ENCODE measurements around the gene TTLL11.

Gene TTLL11

GRCh38 chr9:122057211-122057610 is 35.9 kb downstream of the TTLL11 start:
- Histone ChIP-seq H3K9ac (ENCODE audit: low read depth, low read length) (no peak overlapping the region), H3K9me3 (ENCODE audit: control insufficient read depth, insufficient read depth, low read length) (no peaks in the 10 kb centered on the region), H3K27me3 (ENCODE audit: control insufficient read depth, insufficient read depth, low read length) (no peaks in the 10 kb centered on the region; the same call in 1 of the 2 replicates), H3K4me3 (ENCODE audit: low read depth, low read length) (no peak overlapping the region), H3K36me3 (ENCODE audit: control insufficient read depth, insufficient read depth, low read length) (no peaks in the 10 kb centered on the region), H3K4me1 (ENCODE audit: control insufficient read depth, insufficient read depth, low read length) (no peaks in the 10 kb centered on the region), H3K27ac (ENCODE audit: low read depth, low read length) (no peak overlapping the region)

- Histone ChIP-seq H3K27me3 (ENCODE audit: control insufficient read depth, insufficient read depth, low read length) (no peaks in the 10 kb centered on the region; the same call in 1 of the 2 replicates), H3K4me3 (ENCODE audit: low read depth, low read length) (no peak overlapping the region), H3K27ac (ENCODE audit: low read depth, low read length) (no peak overlapping the region), H3K9ac (ENCODE audit: low read depth, low read length) (no peak overlapping the region), H3K4me1 (ENCODE audit: control insufficient read depth, insufficient read depth, low read length) (no peaks in the 10 kb centered on the region), H3K9me3 (ENCODE audit: control insufficient read depth, insufficient read depth, low read length) (no peaks in the 10 kb centered on the region), H3K36me3 (ENCODE audit: control insufficient read depth, insufficient read depth, low read length) (no peaks in the 10 kb centered on the region)
These were observed 36.6 kb downstream of the TTLL11 start for GRCh38 chr9:122056484-122056883.

- H3K27me3 ChIP-seq (ENCODE audit: control insufficient read depth, insufficient read depth, low read length): no peaks in the 10 kb centered on the region; the same call in 1 of the 2 replicates
- no peak overlapping the region for H3K4me3 ChIP-seq (ENCODE audit: low read depth, low read length)
- H3K36me3 ChIP-seq (ENCODE audit: control insufficient read depth, insufficient read depth, low read length): no peaks in the 10 kb centered on the region
- no peaks in the 10 kb centered on the region for H3K9me3 ChIP-seq (ENCODE audit: control insufficient read depth, insufficient read depth, low read length)
- H3K27ac ChIP-seq (ENCODE audit: low read depth, low read length): no peak overlapping the region
- no peak overlapping the region for H3K9ac ChIP-seq (ENCODE audit: low read depth, low read length)
- H3K4me1 ChIP-seq (ENCODE audit: control insufficient read depth, insufficient read depth, low read length): no peaks in the 10 kb centered on the region
These were observed 37.4 kb downstream of the TTLL11 start for GRCh38 chr9:122055701-122056100.

- Histone ChIP-seq H3K4me1 (ENCODE audit: control insufficient read depth, insufficient read depth, low read length) (no peaks in the 10 kb centered on the region), H3K4me3 (ENCODE audit: low read depth, low read length) (no peak overlapping the region), H3K27me3 (ENCODE audit: control insufficient read depth, insufficient read depth, low read length) (no peaks in the 10 kb centered on the region), H3K9me3 (ENCODE audit: control insufficient read depth, insufficient read depth, low read length) (no peaks in the 10 kb centered on the region), H3K9ac (ENCODE audit: low read depth, low read length) (no peak overlapping the region), H3K27ac (ENCODE audit: low read depth, low read length) (no peak overlapping the region), H3K36me3 (ENCODE audit: control insufficient read depth, insufficient read depth, low read length) (no peaks in the 10 kb centered on the region)
These were observed 39.3 kb downstream of the TTLL11 start for GRCh38 chr9:122053567-122054350.

GRCh38 chr9:122053064-122053463 is 40.0 kb downstream of the TTLL11 start:
- H3K27me3 ChIP-seq (ENCODE audit: control insufficient read depth, insufficient read depth, low read length): no peaks in the 10 kb centered on the region
- H3K4me1 ChIP-seq (ENCODE audit: control insufficient read depth, insufficient read depth, low read length): no peaks in the 10 kb centered on the region
- H3K27ac ChIP-seq (ENCODE audit: low read depth, low read length): no peak overlapping the region
- no peaks in the 10 kb centered on the region for H3K9me3 ChIP-seq (ENCODE audit: control insufficient read depth, insufficient read depth, low read length)
- H3K36me3 ChIP-seq (ENCODE audit: control insufficient read depth, insufficient read depth, low read length): no peaks in the 10 kb centered on the region
- no peak overlapping the region for H3K4me3 ChIP-seq (ENCODE audit: low read depth, low read length)
- no peak overlapping the region for H3K9ac ChIP-seq (ENCODE audit: low read depth, low read length)

- Histone ChIP-seq H3K27ac (ENCODE audit: low read depth, low read length) (no peak overlapping the region), H3K4me3 (ENCODE audit: low read depth, low read length) (no peak overlapping the region), H3K4me1 (ENCODE audit: control insufficient read depth, insufficient read depth, low read length) (no peaks in the 10 kb centered on the region), H3K9me3 (ENCODE audit: control insufficient read depth, insufficient read depth, low read length) (no peaks in the 10 kb centered on the region), H3K27me3 (ENCODE audit: control insufficient read depth, insufficient read depth, low read length) (no peaks in the 10 kb centered on the region), H3K9ac (ENCODE audit: low read depth, low read length) (no peak overlapping the region), H3K36me3 (ENCODE audit: control insufficient read depth, insufficient read depth, low read length) (no peaks in the 10 kb centered on the region)
These were observed 41.5 kb downstream of the TTLL11 start for GRCh38 chr9:122051351-122052321.

- Histone ChIP-seq H3K27ac (ENCODE audit: low read depth, low read length) (no peak overlapping the region), H3K4me3 (ENCODE audit: low read depth, low read length) (no peak overlapping the region), H3K9ac (ENCODE audit: low read depth, low read length) (no peak overlapping the region), H3K9me3 (ENCODE audit: control insufficient read depth, insufficient read depth, low read length) (no peaks in the 10 kb centered on the region), H3K36me3 (ENCODE audit: control insufficient read depth, insufficient read depth, low read length) (no peaks in the 10 kb centered on the region), H3K27me3 (ENCODE audit: control insufficient read depth, insufficient read depth, low read length) (no peaks in the 10 kb centered on the region), H3K4me1 (ENCODE audit: control insufficient read depth, insufficient read depth, low read length) (no peaks in the 10 kb centered on the region)
These were observed 42.9 kb downstream of the TTLL11 start for GRCh38 chr9:122050167-122050566.

- H3K4me1 ChIP-seq (ENCODE audit: control insufficient read depth, insufficient read depth, low read length): peaks cover 6% of the 10 kb centered on the region
- no peak overlapping the region for H3K9ac ChIP-seq (ENCODE audit: low read depth, low read length)
- H3K9me3 ChIP-seq (ENCODE audit: control insufficient read depth, insufficient read depth, low read length): no peaks in the 10 kb centered on the region
- no peak overlapping the region for H3K27ac ChIP-seq (ENCODE audit: low read depth, low read length)
- H3K27me3 ChIP-seq (ENCODE audit: control insufficient read depth, insufficient read depth, low read length): no peaks in the 10 kb centered on the region
- H3K36me3 ChIP-seq (ENCODE audit: control insufficient read depth, insufficient read depth, low read length): no peaks in the 10 kb centered on the region
- H3K4me3 ChIP-seq (ENCODE audit: low read depth, low read length): no peak overlapping the region
These were observed 51.1 kb downstream of the TTLL11 start for GRCh38 chr9:122042056-122042455.

- no peaks in the 10 kb centered on the region for H3K27me3 ChIP-seq (ENCODE audit: control insufficient read depth, insufficient read depth, low read length)
- H3K27ac ChIP-seq (ENCODE audit: low read depth, low read length): no peak overlapping the region
- no peaks in the 10 kb centered on the region for H3K36me3 ChIP-seq (ENCODE audit: control insufficient read depth, insufficient read depth, low read length)
- no peak overlapping the region for H3K4me3 ChIP-seq (ENCODE audit: low read depth, low read length)
- no peak overlapping the region for H3K9ac ChIP-seq (ENCODE audit: low read depth, low read length)
- no peaks in the 10 kb centered on the region for H3K9me3 ChIP-seq (ENCODE audit: control insufficient read depth, insufficient read depth, low read length)
- peaks cover 12% of the 10 kb centered on the region for H3K4me1 ChIP-seq (ENCODE audit: control insufficient read depth, insufficient read depth, low read length)
These were observed 52.4 kb downstream of the TTLL11 start for GRCh38 chr9:122040561-122041242.

GRCh38 chr9:122039234-122039633 is 53.9 kb downstream of the TTLL11 start:
- no peaks in the 10 kb centered on the region for H3K36me3 ChIP-seq (ENCODE audit: control insufficient read depth, insufficient read depth, low read length)
- peaks cover 13% of the 10 kb centered on the region for H3K4me1 ChIP-seq (ENCODE audit: control insufficient read depth, insufficient read depth, low read length)
- no peak overlapping the region for H3K9ac ChIP-seq (ENCODE audit: low read depth, low read length)
- no peak overlapping the region for H3K27ac ChIP-seq (ENCODE audit: low read depth, low read length)
- no peaks in the 10 kb centered on the region for H3K9me3 ChIP-seq (ENCODE audit: control insufficient read depth, insufficient read depth, low read length)
- H3K27me3 ChIP-seq (ENCODE audit: control insufficient read depth, insufficient read depth, low read length): no peaks in the 10 kb centered on the region
- H3K4me3 ChIP-seq (ENCODE audit: low read depth, low read length): no peak overlapping the region

Measured in HUES48 (cell line).